Testis (tissue), 2 donors: ENCODE data around the gene ASXL3.

Experiments
- POLR2A ChIP-seq: fragments of 450-650 bp; IDR thresholded peaks from one replicate; pipeline ENCODE4 v1.6.1; 2017; ENCODE audit warnings: antibody characterized with exemption, mild to moderate bottlenecking, moderate library complexity
- TF ChIP-seq, protein P1 (sequence below), 3 experiments: fragments of 450-650 bp in 2 of 3; fragments of 200-600 bp in 1 of 3; sonication (generic) in 1 of 3; IDR thresholded peaks; one replicate each; pipeline ENCODE4 v1.5.1; 2016 to 2019; ENCODE audit warnings: antibody characterized with exemption in 3 of 3, mild to moderate bottlenecking in 2 of 3, moderate library complexity in 1 of 3

DNA sequence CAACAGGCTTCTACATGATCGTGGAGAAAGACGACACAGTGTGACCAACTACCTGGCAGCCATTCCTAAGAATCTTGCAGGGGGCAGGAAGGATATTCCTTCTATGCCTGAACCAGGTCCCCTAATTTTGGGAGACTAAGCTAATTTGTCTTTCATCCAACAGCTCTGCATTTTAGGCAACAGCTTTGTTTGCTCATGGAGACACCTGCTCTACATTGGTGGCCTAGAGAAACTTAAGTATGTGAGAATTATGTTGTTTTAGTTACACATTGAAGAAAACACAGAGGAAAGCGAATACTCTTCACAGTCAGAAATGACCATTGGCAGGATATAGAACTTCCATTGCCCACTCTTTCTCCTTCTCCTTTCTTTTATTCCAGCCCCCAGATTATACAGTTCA lies 75.2 kb downstream of the ASXL3 start:
- no peak for TF ChIP-seq POLR2A
- TF ChIP-seq, protein P1, sequence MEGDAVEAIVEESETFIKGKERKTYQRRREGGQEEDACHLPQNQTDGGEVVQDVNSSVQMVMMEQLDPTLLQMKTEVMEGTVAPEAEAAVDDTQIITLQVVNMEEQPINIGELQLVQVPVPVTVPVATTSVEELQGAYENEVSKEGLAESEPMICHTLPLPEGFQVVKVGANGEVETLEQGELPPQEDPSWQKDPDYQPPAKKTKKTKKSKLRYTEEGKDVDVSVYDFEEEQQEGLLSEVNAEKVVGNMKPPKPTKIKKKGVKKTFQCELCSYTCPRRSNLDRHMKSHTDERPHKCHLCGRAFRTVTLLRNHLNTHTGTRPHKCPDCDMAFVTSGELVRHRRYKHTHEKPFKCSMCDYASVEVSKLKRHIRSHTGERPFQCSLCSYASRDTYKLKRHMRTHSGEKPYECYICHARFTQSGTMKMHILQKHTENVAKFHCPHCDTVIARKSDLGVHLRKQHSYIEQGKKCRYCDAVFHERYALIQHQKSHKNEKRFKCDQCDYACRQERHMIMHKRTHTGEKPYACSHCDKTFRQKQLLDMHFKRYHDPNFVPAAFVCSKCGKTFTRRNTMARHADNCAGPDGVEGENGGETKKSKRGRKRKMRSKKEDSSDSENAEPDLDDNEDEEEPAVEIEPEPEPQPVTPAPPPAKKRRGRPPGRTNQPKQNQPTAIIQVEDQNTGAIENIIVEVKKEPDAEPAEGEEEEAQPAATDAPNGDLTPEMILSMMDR (IDR thresholded peaks at IDR 0.05): no peak
